ENCODE measurements around the gene SNAP47.

Gene SNAP47

DNA sequence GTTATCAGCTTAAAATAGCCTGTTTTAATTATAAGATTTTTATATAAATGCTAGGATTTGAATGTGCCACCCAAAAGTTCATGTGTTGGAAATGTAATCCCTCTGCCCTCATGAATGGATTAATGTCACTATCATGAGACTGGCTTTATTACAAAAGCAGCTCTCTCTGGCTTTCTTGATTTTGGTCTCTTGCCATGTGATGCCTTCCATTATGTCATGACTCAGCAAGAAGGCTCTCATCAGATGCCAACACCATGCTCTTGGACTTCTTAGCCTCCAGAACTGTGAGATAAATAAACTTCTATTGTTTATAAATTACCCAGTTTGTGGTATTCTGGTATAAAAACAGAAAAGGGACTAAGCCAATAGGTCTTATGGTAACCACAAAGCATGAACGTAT lies 73.3 kb downstream of the SNAP47 start:
- no peak for DNase-seq

DNA sequence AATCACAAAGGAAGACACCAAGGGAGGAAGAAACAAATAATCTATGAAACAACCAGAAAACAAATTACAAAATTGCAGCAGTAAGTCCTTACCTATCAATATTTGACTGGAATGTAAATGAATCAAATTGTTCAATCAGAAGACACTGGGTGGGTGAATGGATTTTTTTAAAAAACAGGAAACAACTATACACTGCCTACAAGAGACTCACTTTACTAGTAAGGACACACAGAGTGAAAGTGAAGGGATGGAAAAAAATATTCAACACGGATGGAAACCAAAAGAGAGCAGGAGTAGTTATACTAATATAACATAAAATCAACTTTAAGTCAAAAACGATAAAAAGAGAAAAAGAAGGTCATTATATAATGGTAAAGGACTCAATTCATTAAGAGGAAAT lies 73.8 kb downstream of the SNAP47 start:
- DNase-seq = no peak

GRCh38 chr1:227813962-227814361 lies 78.7 kb downstream of the SNAP47 start:
- DNase-seq = no peak

- no peak for DNase-seq
These were observed 80.5 kb downstream of the SNAP47 start, which contains the start of gene PRSS38 for GRCh38 chr1:227815468-227816409. TSS of gene PRSS38 (plus strand) at chr1:227815675. CDS start at chr1:227815717, 42 bp downstream.

DNA sequence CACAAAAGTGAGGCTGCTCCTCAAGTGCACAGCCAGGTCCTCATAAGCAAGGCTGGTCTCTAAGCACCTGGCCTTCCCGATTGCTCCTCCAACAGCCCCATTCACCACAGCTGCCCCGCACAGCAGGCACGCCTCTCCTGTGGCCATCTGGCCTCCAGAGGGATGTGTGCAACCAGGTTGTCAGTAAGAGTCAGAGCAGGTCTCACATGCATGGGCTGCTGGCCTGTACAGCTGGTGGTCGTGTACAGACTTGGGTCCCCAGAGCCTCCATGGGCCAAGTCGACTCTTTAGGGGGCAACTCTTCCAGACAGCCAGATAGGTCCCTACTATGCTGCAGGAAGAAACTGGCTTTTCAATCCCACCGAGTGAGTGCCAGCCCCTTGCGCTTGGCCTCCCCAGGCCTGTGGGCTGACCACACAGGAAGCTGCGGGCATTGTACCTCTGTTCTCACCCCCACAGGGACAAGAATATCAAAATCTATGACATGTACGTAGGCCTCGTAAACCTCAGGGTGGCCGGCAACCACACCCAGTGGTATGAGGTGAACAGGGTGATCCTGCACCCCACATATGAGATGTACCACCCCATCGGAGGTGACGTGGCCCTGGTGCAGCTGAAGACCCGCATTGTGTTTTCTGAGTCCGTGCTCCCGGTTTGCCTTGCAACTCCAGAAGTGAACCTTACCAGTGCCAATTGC lies 81.7 kb downstream of the SNAP47 start:
- DNase-seq = no peak

DNA sequence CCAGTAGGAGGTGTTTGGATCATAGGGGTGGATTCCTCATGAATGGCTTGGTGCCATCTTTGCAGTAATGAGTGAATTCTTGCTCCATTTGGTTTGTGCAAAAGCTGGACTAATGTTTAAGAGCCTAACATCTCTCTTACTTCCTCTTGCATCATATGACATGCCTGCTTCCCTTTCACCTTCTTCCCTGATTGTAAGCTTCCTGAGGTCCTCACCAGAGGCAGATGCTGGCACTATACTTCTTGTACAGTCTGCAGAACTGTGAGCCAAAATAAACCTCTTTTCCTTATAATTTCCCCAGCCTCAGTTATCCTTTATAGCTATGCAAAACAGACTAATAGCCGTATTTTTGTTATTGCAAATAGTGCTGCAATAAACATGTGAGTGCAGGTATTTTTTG lies 88.3 kb downstream of the SNAP47 start:
- no peak for DNase-seq

DNA sequence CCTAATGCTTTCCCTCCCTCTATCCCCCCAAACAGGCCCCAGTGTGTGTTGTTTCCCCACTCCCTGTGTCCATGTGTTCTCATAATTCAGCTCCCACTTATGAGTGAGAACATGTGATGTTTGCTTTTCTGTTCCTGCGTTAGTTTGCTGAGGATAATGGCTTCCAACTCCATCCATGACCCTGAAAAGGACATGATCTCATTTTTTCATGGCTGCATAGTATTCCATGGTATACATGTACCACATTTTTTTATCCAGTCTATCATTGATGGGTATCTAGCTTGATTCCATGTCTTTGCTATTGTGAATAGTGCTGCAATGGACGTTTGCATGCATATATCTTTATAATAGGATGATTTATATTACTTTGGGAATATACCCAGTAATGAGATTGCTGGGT lies 89.0 kb downstream of the SNAP47 start:
- no peak for DNase-seq

- DNase-seq = no peak
These were observed 93.6 kb downstream of the SNAP47 start for GRCh38 chr1:227828786-227829185.
